HG02884 (cell line): Measurements from ENCODE around the gene ADA.

ENCODE experiments used
- ATAC-seq: cut with Tn5 transposase; IDR thresholded peaks from one replicate; pipeline ENCODE4 v1.9.1; 2021; ENCODE audit warnings: mild to moderate bottlenecking, moderate library complexity; ENCODE audit not compliant: unreplicated experiment

ADA gene

GRCh38 chr20:44646023-44646640, 5.4 kb downstream of the ADA start:
- no peak for ATAC-seq

DNA sequence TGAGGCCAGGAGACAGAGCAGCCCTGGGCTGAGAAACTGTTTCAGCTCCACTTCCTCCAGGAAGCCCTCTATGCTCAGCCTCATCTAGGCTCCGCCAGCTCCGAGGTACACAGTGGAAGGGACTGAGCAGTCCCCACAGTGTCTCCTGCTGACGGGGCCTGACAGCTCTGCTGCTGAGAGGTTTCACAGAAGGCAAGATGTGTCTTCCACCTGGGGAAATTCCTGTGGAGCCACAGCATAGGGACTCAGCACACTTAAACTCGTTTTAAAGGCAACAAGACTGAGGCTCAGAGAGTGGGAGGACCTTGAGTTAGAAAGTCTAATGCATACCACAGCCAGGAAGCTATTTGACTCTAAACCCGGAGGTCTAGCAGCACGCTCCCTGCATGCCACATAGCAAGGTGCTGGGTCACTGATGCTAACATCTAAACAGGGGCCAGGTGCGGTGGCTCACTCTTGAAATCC, 6.8 kb downstream of the ADA start:
- no peak for ATAC-seq

DNA sequence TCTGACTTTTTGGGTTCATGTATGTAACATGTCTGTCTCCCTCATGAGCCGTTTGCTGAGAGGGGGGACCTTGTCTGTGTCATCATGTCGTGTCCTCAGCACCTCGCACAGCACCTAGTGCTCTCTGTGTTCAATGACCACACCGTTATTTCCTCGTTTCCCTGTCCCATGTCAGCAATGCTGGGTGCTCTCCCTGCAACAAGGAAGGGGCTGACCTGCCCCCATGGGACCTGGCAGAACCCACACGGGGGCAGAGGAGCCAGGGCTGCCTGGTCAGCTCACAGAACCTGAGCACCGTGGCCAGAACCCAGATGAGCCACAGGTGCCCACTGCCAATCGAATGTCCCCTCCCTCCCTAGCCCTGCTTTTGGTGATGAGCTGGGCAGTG, 7.3 kb downstream of the ADA start:
- no peak for ATAC-seq

- no peak for ATAC-seq
Observed at GRCh38 chr20:44643596-44644229, 7.8 kb downstream of the ADA start.

DNA sequence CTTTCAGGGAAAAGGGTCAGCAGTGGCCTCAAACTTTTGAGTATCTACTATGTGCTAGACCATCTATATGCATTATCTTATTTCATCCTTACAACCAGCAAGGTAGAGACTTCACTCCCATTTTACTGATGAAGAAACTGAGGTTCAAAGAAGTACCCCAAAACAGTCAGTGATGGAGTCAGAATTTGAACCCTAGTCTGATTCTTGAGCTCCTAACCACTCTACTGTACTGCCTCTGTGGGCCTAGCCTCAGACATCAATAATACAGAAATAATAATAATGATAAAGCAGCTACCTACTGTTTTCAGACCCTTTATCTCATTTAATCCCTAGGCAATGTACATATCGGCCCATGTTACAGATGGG, 8.4 kb downstream of the ADA start:
- no peak for ATAC-seq

DNA sequence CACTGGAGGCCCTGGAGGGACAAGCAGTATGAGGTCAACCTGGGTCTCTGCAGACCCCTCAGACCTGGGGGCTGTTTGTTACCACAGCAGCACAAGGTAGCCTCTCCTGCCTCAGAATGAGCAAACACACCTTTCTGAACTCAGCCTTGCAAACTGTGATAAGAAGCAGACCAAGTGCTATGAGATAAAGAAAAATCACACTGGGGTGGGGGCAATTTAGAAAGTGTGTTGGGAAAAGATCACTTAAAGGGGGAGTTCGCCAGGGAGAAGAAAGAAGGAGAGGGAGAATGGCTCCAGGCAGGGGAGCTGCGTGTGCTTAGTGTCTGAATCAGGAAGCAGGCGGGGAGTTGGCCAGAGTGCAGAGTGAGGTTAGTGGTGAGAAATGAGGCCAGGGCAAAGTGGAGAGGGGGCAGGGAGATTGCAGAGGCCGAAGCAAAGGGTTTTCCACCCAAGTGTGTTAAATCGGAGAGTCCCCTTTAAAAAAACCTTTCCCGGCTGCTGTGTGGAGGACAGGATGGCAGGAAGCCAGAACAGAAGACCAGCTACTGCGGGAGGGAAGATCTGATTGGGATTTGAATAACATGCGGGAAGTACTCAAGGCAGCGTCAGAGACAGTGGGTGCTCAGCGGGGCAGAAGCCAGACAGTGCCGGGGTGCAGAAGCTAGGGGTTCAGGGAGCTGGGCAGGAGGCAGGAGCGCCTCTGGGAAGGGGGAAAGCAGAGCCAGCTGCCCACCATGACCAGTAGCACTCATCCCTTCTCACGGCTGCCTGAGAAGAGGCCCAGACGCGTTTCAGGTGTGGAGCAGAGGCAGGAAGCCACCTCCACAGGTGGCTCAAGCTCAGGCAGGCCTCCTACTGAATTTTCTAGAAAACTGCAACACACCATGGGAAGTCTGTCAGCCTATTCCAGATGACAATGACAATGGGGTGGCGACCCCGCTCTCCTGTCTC, 9.0 kb downstream of the ADA start:
- no peak for ATAC-seq

DNA sequence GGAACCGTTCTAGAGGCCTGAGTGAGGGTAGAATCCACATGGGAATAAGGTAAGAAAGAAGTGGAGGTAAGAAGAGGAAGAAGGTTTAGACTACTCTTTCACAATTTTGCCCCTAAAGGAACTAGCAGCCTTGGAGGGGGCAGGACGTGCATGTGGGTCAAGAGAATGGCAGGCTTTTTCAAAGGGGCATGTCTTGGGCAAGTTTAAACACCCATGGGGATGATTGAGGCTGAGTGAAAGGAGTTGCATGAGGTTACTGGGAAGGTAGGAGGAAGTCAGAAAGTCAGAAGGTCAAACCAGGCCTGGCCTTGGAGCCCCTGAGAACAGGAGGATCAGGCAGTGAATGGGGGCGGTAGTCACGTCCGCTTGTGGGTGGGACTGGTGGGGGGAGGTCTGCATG, 10.2 kb downstream of the ADA start:
- no peak for ATAC-seq

DNA sequence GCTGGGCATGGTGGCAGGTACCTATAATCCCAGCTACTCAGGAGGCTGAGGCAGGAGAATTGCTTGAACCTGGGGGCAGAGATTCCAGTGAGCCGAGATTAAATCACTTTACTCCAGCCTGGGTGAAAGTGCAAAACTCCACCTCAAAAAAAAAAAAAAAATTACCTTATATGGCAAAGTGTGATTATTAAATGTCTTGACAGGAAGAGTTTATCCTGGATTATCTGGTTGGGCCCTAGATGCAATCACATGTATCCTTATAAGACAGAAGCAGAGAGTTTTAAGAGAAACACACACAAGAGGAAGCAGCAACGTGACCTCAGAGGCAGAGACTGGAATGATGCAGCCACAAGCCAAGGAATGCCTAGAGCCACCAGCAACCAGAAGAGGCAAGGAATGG, 11.0 kb downstream of the ADA start:
- no peak for ATAC-seq

DNA sequence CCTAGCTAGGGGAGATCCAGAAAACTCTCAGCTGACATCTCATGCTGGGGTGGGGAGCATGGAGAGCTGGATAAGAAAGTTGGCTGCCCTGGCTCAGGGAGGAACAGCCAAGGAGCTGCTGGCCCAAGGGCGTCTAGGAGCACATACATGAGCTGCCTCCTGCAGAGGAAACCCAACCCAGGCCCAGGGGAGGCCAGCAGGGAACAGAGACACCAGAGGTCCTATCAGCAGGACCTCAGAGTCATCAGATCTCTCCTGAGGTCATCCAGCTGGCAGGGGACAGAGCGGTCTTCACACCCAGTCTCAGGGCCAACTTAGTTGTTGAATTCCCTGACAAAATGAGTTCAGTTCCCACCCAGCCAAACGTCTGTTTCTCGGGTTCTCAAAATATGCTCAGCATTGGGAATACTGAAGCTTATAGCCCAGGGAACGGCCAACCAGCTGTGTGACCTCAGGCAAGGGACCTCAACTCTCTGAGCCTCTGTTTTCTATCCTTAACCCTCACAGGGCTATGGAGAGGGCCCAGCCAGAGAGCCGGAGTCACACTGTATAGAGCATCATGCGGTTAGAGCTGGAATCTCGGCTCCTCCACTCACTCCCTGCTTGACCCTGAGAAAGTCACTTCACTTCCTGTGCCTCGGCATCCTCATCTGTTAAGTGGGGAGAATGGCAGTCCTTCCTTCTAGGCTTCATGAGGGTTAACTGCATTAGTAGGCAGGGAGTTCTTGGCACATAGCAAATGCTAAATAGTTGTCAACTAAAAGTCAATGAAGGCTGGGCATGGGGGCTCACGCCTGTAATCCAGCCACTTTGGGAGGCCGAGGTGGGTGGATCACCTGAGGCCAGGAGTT, 13.8 kb downstream of the ADA start:
- no peak for ATAC-seq

DNA sequence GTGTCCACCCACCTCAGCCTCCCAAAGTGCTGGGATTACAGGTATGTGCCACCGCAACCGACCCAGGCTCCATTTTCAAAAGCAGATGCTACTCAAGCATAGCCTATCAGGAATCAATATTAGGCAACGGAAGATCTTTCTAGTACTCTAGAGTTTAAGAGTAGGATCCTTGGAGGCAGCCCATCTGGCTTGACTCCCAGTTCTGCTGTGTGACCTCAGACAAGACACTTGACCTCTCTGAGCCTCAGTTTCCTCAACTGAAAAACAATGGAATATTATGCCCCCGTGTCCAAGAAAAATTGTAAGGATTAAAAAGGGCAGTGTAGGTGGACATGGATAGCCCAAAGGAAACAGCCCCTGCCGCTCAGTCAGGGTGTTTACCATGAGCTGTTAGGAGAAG, 14.5 kb downstream of the ADA start:
- no peak for ATAC-seq

- no peak for ATAC-seq
Observed at GRCh38 chr20:44635877-44636276, 15.6 kb downstream of the ADA start.

DNA sequence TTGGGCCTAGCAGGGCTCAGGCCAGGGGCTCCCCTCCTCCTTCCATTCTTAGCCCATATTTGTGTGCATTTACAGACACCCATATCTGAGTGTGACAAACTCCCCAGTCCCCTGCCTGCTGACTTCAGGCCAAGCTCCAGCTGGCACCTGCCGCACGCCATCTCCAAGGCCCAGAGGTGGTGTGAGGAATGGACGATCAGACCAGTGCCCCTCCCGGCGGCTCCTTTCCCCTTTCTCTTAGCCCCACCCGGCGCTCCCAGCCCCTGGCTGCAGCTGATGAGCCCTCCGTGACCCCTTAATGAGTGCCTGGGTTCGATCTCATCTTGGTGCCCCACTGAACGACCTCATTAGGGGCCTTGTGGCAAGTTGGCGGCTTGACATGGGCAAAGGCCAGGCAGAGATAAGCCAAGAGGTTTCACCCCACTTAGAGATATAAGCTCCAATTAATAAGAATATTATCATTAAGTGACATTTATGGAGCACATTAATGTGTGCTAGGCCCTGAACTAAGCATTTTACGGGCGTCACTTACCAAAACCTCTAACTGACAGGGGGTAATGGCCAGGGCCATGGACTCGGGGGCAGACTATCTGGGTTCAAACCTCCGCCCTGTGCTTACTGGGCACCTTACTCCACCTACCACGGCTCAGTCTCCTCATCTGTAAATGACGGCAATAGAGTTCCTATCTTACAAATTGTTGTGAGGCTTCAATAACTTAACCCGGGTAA, 17.5 kb downstream of the ADA start:
- no peak for ATAC-seq

DNA sequence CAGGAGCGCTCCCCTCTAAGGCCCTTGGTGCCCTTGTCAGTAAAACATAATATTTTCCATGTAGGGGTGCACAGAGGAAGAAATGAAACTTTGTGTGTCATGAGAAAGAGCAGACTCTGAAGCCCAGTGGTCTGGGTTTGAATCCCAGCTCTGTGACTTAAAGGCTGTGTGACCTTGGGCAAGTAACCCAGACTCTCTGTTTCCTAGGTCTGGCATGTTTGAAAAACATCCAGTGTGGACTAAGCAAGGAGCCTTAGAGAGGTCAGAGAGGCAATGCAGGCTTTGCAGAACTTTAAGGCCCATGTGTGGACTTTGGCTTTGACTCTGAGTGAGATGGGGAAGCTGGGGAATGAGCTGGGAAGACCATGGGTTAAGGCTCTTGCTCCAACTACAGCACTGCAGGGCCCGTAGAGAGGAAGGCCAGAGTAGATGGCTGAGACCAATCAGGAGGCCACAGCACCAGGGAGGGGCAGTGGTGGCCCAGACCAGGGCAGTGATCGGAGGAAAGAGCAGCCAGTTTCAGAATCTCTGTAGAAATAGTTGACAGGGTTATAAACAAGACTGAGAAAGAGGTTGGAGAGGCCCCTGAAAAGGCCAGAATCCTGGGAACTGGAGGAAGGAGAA, 18.2 kb downstream of the ADA start:
- ATAC-seq, result no peak

DNA sequence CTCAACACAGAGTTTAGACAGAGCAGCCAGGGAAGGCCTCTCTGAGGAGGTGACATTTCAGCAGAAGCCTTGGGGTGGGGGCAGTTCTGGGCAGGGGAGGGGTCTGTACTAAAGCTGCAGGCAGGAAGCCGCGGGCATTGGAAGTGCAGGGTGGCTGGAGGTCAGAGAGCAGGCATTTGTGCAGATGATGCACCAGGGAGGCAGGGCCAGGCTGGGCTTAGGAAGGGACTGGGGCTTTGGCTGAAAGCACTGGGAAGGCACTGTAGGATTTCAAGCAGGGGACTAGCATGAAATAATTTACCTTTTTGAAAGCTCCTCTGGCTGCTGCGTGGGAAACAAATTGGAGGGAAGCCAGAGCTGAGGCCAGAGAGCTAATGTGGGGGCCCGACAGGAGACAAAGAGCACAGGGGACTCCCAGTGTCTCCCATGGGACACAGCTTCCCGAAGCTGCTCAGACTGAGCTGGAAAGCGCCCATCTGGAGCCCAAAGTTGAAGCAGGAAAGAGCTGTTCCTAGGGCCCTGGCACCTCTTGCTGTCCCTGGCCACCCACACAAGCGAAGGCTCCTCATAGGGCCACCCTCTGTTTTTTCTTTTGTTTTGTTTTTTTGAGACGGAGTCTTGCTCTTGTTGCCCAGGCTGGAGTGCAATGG, 19.3 kb downstream of the ADA start:
- ATAC-seq, result no peak

DNA sequence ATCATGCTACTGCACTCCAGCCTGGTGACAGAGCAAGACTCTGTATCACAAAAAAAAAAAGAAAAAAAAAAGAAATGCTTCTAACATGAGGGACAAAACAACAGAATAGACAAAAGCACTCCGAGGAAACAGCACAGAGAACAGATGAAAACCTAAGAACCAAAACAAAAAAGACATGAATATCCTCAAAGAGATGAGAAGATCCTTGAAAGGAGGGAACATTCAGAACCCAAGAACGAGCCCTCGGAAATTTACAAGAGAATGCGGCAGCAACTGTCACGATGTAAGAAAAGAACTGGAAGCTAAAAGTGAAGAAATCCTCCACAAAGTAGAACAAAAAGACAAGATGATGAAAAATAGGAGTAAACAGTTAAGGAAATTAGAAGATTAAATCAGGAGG, 21.2 kb downstream of the ADA start:
- ATAC-seq, result no peak

GRCh38 chr20:44629542-44629941, 22.0 kb downstream of the ADA start:
- ATAC-seq, result no peak

GRCh38 chr20:44629017-44629385, 22.5 kb downstream of the ADA start:
- no peak for ATAC-seq

- ATAC-seq, result no peak
Observed at GRCh38 chr20:44627364-44628010, 24.0 kb downstream of the ADA start.

DNA sequence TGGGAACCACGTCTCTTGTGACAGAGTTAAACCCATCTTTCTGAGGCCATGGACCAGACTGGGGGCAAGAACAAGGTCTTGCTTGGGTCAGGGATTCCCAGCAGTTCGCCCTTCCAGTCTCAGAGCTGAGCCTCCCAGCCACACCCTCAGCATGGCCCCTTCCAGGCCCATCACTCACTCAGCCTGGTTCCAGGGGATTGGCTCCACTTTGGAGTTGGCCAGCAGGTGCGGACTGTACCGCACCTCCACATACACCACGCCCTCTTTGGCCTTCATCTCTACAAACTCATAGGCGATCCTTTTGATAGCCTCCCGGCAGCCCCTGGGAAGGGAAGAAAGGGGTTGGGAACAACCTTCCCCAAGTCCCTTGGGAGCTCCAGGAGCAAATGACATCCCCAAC, 25.2 kb downstream of the ADA start:
- no peak for ATAC-seq
